ENCODE data around the gene USP6NL.

Gene USP6NL

DNA sequence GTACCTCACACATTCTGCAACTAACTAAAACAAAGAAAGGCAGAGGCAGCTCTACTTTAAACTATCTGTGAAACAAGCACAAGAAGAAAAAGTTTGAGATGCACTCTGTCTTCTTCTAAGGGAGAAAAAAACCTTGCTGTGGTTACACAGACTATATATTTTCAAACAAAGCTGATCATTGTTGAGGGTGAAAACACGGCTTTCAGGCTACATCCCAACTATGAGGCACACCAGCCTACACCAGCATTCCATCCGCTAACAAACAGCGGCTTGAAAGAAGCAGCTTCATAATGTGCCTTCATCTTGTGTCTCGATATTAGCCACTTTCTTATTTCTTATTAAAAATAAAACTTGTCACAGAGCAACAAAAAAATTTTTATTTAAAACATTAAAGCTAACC, 79.1 kb downstream of the USP6NL start:
- no peak overlapping the region for H3K9ac ChIP-seq (ENCODE audit: low read depth, low read length)
- no peaks in the 10 kb centered on the region for H3K9me3 ChIP-seq (ENCODE audit: insufficient read depth, low read length, severe bottlenecking)
- H3K4me1 ChIP-seq (ENCODE audit: insufficient read depth, low read length): peaks cover 20% of the 10 kb centered on the region
- no peak for ATAC-seq (ENCODE audit: insufficient read depth, low read depth)
- no peak overlapping the region for H3K4me3 ChIP-seq (ENCODE audit: low read depth in 1 of 2, low read length in 2 of 2)
- 0 out of 2 replicates have a peak, but pooled peaks cover 4% of the 10 kb centered on the region for H4K20me1 ChIP-seq (ENCODE audit: insufficient read depth, low read length)
- no peak for DNase-seq
- no peak overlapping the region for H3K27ac ChIP-seq (ENCODE audit: low read length)
- no peak overlapping the region for H2AFZ ChIP-seq (ENCODE audit: low read depth, low read length)
- H3K79me2 ChIP-seq (ENCODE audit: insufficient read depth, low read length): peaks cover 16% of the 10 kb centered on the region
- no peaks in the 10 kb centered on the region for H3K27me3 ChIP-seq (ENCODE audit: insufficient read depth, low read length, poor library complexity)
- H3K36me3 ChIP-seq (ENCODE audit: insufficient read depth, low read length): no peaks in the 10 kb centered on the region
- no peak overlapping the region for H3K4me2 ChIP-seq (ENCODE audit: insufficient read depth, low read length)
- TF ChIP-seq, protein P1, sequence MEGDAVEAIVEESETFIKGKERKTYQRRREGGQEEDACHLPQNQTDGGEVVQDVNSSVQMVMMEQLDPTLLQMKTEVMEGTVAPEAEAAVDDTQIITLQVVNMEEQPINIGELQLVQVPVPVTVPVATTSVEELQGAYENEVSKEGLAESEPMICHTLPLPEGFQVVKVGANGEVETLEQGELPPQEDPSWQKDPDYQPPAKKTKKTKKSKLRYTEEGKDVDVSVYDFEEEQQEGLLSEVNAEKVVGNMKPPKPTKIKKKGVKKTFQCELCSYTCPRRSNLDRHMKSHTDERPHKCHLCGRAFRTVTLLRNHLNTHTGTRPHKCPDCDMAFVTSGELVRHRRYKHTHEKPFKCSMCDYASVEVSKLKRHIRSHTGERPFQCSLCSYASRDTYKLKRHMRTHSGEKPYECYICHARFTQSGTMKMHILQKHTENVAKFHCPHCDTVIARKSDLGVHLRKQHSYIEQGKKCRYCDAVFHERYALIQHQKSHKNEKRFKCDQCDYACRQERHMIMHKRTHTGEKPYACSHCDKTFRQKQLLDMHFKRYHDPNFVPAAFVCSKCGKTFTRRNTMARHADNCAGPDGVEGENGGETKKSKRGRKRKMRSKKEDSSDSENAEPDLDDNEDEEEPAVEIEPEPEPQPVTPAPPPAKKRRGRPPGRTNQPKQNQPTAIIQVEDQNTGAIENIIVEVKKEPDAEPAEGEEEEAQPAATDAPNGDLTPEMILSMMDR (IDR thresholded peaks at IDR 0.05; ENCODE audit: borderline replicate concordance, extremely low read depth, low read length, poor library complexity, severe bottlenecking): no peak
- TF ChIP-seq EZH2 (IDR thresholded peaks at IDR 0.05; ENCODE audit: borderline replicate concordance, low read depth, low read length, severe bottlenecking): no peak

DNA sequence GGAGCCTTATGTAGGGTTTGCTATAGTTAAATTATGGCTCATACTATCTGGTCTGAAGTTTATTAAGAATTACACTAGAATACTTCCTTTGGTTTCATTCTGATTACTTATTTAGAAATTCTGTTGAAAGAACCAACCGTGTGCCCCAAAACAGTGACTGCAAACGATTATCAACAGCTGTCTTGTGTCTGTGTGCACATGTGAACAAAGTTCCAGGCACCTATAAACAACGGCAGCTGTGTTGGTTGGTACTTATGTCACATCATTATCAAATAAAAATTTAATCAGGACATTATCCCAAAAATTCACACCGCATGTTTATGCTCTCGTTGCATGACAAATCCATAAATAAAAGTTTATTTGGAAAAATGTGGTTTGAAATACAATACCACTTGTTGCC, 80.6 kb downstream of the USP6NL start:
- H3K79me2 ChIP-seq (ENCODE audit: insufficient read depth, low read length): peaks cover 16% of the 10 kb centered on the region
- H4K20me1 ChIP-seq (ENCODE audit: insufficient read depth, low read length): no peaks in the 10 kb centered on the region
- H3K4me3 ChIP-seq (ENCODE audit: low read depth in 1 of 2, low read length in 2 of 2): no peak overlapping the region
- H3K9ac ChIP-seq (ENCODE audit: low read depth, low read length): no peak overlapping the region
- H3K27me3 ChIP-seq (ENCODE audit: insufficient read depth, low read length, poor library complexity): no peaks in the 10 kb centered on the region
- no peak for ATAC-seq (ENCODE audit: insufficient read depth, low read depth)
- no peak overlapping the region for H2AFZ ChIP-seq (ENCODE audit: low read depth, low read length)
- no peak overlapping the region for H3K4me2 ChIP-seq (ENCODE audit: insufficient read depth, low read length)
- no peaks in the 10 kb centered on the region for H3K9me3 ChIP-seq (ENCODE audit: insufficient read depth, low read length, severe bottlenecking)
- H3K4me1 ChIP-seq (ENCODE audit: insufficient read depth, low read length): peaks cover 23% of the 10 kb centered on the region
- no peak overlapping the region for H3K27ac ChIP-seq (ENCODE audit: low read length)
- TF ChIP-seq, protein P1 (IDR thresholded peaks at IDR 0.05; ENCODE audit: borderline replicate concordance, extremely low read depth, low read length, poor library complexity, severe bottlenecking): no peak
- no peak for TF ChIP-seq EZH2 (IDR thresholded peaks at IDR 0.05; ENCODE audit: borderline replicate concordance, low read depth, low read length, severe bottlenecking)
- no peak for DNase-seq
- H3K36me3 ChIP-seq (ENCODE audit: insufficient read depth, low read length): 0 out of 2 replicates have a peak, but pooled peaks cover 7% of the 10 kb centered on the region

DNA sequence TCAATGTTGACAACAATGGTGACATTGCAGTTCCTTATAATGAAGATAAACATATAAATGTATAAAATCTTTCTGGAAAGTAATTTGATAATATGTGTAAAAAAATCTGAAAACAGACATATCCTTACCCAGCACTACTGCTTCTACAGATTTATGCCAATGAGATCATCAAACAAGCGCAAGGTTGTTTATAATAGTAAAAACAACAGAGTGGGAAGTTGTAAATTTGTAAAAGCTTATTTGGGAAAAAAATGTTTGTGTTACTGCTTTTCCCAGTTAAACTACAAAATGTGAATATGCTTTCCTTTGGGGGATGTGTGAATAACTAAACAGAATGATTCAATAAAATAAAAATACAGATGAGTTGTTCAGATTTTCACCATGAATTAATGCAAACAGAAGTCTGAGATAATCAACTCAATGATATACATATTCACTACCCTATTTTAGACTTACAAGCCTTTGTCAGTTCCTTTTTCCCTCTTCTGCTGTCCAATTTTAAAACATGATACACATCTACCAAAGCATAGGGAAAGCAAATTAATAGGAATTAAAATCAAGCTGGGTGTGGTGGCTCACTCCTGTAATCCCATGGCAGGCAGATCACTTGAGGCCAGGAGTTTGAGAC, 82.1 kb downstream of the USP6NL start:
- H3K27ac ChIP-seq (ENCODE audit: low read length): no peak overlapping the region
- no peak overlapping the region for H3K4me3 ChIP-seq (ENCODE audit: low read depth in 1 of 2, low read length in 2 of 2)
- H3K4me2 ChIP-seq (ENCODE audit: insufficient read depth, low read length): no peak overlapping the region
- no peak for TF ChIP-seq EZH2 (IDR thresholded peaks at IDR 0.05; ENCODE audit: borderline replicate concordance, low read depth, low read length, severe bottlenecking)
- TF ChIP-seq, protein P1 (IDR thresholded peaks at IDR 0.05; ENCODE audit: borderline replicate concordance, extremely low read depth, low read length, poor library complexity, severe bottlenecking): no peak
- H3K27me3 ChIP-seq (ENCODE audit: insufficient read depth, low read length, poor library complexity): no peaks in the 10 kb centered on the region
- no peak for DNase-seq
- H3K4me1 ChIP-seq (ENCODE audit: insufficient read depth, low read length): peaks cover 23% of the 10 kb centered on the region
- no peak for ATAC-seq (ENCODE audit: insufficient read depth, low read depth)
- H3K36me3 ChIP-seq (ENCODE audit: insufficient read depth, low read length): 0 out of 2 replicates have a peak, but pooled peaks cover 9% of the 10 kb centered on the region
- H3K79me2 ChIP-seq (ENCODE audit: insufficient read depth, low read length): peaks cover 13% of the 10 kb centered on the region
- H3K9ac ChIP-seq (ENCODE audit: low read depth, low read length): no peak overlapping the region
- H2AFZ ChIP-seq (ENCODE audit: low read depth, low read length): no peak overlapping the region
- no peaks in the 10 kb centered on the region for H4K20me1 ChIP-seq (ENCODE audit: insufficient read depth, low read length)
- H3K9me3 ChIP-seq (ENCODE audit: insufficient read depth, low read length, severe bottlenecking): no peaks in the 10 kb centered on the region

Data from DND-41 (cell line).